OCI-LY3 (cell line): ENCODE measurements around the gene EPN3.
A peak's percentile ranks its signal among the peaks of the same experiment; 100 is the strongest.

Experiments
- H2AFZ ChIP-seq: fragments of 200-600, 300-600 bp; shearing (Covaris generic); 2 replicates; pipeline ENCODE4 v1.6.0; 2014; ENCODE audit warnings: antibody characterized with exemption, low read depth, low read length
- H3K27ac ChIP-seq: fragments of 200-600, 300-600 bp; sonication (generic); 2 replicates; pipeline ENCODE4 v1.5.1; 2014; ENCODE audit warnings: mild to moderate bottlenecking, low read length, moderate library complexity, mixed read lengths
- H3K27me3 ChIP-seq: fragments of 200-600, 300-600 bp; sonication (generic); 2 replicates; pipeline ENCODE4 v1.6.1; 2014; ENCODE audit warnings: low read depth, low read length, mixed read lengths
- H3K36me3 ChIP-seq: fragments of 200-600, 300-600 bp; sonication (generic); replicated peaks from 2 replicates; pipeline ENCODE3; 2014; ENCODE audit warnings: low read depth, low read length, mixed read lengths
- H3K4me1 ChIP-seq: fragments of 300-600, 200-600 bp; sonication (generic); 2 replicates; pipeline ENCODE4 v1.6.1; 2014; ENCODE audit warnings: low read length, mixed read lengths
- H3K4me2 ChIP-seq: fragments of 200-600, 300-600 bp; sonication (generic); 2 replicates; pipeline ENCODE4 v1.6.1; 2014; ENCODE audit warnings: low read length, mixed read lengths
- H3K4me3 ChIP-seq: fragments of 300-600, 200-600 bp; sonication (generic); 2 replicates; pipeline ENCODE4 v1.5.1; 2014; ENCODE audit warnings: antibody characterized with exemption, mild to moderate bottlenecking, low read length, moderate library complexity
- H3K79me2 ChIP-seq: fragments of 300-600, 200-600 bp; shearing (Covaris generic); 2 replicates; pipeline ENCODE4 v1.6.1; 2014; ENCODE audit warnings: mild to moderate bottlenecking, low read length, mixed read lengths
- H3K9ac ChIP-seq: fragments of 300-600, 200-600 bp; shearing (Covaris generic); 2 replicates; pipeline ENCODE4 v1.6.0; 2014; ENCODE audit warnings: mild to moderate bottlenecking, low read length, moderate library complexity
- H3K9me3 ChIP-seq: fragments of 200-600, 300-600 bp; shearing (Covaris generic); 2 replicates; pipeline ENCODE4 v1.6.1; 2014; ENCODE audit warnings: low read length, mixed read lengths; ENCODE audit not compliant: insufficient read depth
- H4K20me1 ChIP-seq: fragments of 200-600, 300-600 bp; sonication (generic); 2 replicates; pipeline ENCODE4 v1.6.1; 2016; ENCODE audit warnings: low read length, mixed read lengths; ENCODE audit not compliant: insufficient read depth
- CTCF ChIP-seq: fragments of 200-600, 300-600 bp; sonication (generic); IDR thresholded peaks from 2 replicates; pipeline ENCODE4 v1.5.1; 2014; ENCODE audit warnings: antibody characterized with exemption, low read length, low read depth
- EZH2phosphoT487 ChIP-seq: fragments of 200-600 bp; shearing (Covaris generic); IDR thresholded peaks from 2 replicates; pipeline ENCODE4 v1.6.1; 2018; ENCODE audit warnings: antibody characterized with exemption, mixed run types, low read depth

The EPN3 gene

GRCh38 chr17:50505591-50506130 lies 26.9 kb upstream of the EPN3 start:
- no peak overlapping the region for H3K27ac ChIP-seq
- peaks cover 3% of the 10 kb centered on the region for H3K36me3 ChIP-seq
- H2AFZ ChIP-seq, result no peak overlapping the region
- H3K9me3 ChIP-seq, result no peaks in the 10 kb centered on the region
- TF ChIP-seq EZH2phosphoT487 (no peak), CTCF (no peak)
- H3K4me1 ChIP-seq, result peaks cover 17% of the 10 kb centered on the region
- 0 out of 2 replicates have a peak, but pooled peaks cover 3% of the 10 kb centered on the region for H3K27me3 ChIP-seq
- H3K4me3 ChIP-seq, result no peak overlapping the region
- no peak overlapping the region for H3K9ac ChIP-seq
- H3K79me2 ChIP-seq, result peaks cover 18% of the 10 kb centered on the region
- no peaks in the 10 kb centered on the region for H4K20me1 ChIP-seq
- no peak overlapping the region for H3K4me2 ChIP-seq

- no peak overlapping the region for H2AFZ ChIP-seq
- 0 out of 2 replicates have a peak, but pooled peaks cover 3% of the 10 kb centered on the region for H3K27me3 ChIP-seq
- peaks cover 18% of the 10 kb centered on the region for H3K79me2 ChIP-seq
- H3K9me3 ChIP-seq, result no peaks in the 10 kb centered on the region
- no peak overlapping the region for H3K4me3 ChIP-seq
- no peaks in the 10 kb centered on the region for H4K20me1 ChIP-seq
- TF ChIP-seq CTCF, result no peak
- TF ChIP-seq EZH2phosphoT487, result no peak
- no peak overlapping the region for H3K27ac ChIP-seq
- H3K9ac ChIP-seq, result no peak overlapping the region
- H3K4me2 ChIP-seq, result no peak overlapping the region
- H3K36me3 ChIP-seq, result peaks cover 3% of the 10 kb centered on the region
- peaks cover 21% of the 10 kb centered on the region for H3K4me1 ChIP-seq
These were observed 26.2 kb upstream of the EPN3 start for GRCh38 chr17:50506298-50506697.

- peak within 1 kb of the TSS; percentile 96 for H2AFZ ChIP-seq
These were observed 24.5 kb upstream of the EPN3 start, which contains the start of gene MYCBPAP for GRCh38 chr17:50507871-50508572. TSS of gene MYCBPAP (plus strand) at chr17:50508439. CDS start at chr17:50508675, 236 bp downstream.

More at GRCh38 chr17:50507871-50508572, 24.5 kb upstream of the EPN3 start, which contains the start of gene MYCBPAP:
- peak within 1 kb of the TSS; percentile 93 for H3K4me2 ChIP-seq
- H3K36me3 ChIP-seq, result peaks cover 3% of the 10 kb centered on the region
- H3K9ac ChIP-seq, result peak within 1 kb of the TSS; percentile 91
- peaks cover 18% of the 10 kb centered on the region for H3K79me2 ChIP-seq
- peaks cover 36% of the 10 kb centered on the region for H3K4me1 ChIP-seq
- H3K27ac ChIP-seq, result peak within 1 kb of the TSS; percentile 64
- TF ChIP-seq CTCF, result peak; percentile 31; the same call in 1 of the 2 replicates
- no peak for TF ChIP-seq EZH2phosphoT487
- H4K20me1 ChIP-seq, result no peaks in the 10 kb centered on the region
- H3K4me3 ChIP-seq, result peak within 1 kb of the TSS; percentile 93
- H3K9me3 ChIP-seq, result no peaks in the 10 kb centered on the region
- 0 out of 2 replicates have a peak, but pooled peaks cover 3% of the 10 kb centered on the region for H3K27me3 ChIP-seq
